GF-D8 (cell line): Measurements from ENCODE around the gene HCFC2.
A peak's percentile ranks its signal among the peaks of the same experiment; 100 is the strongest.
"Not testable (repeated sequence)": the region's sequence is repeated elsewhere in the genome, so short reads cannot be mapped to it uniquely, and the experiment has no call there.

Source experiments
- DNase-seq: peaks from one replicate; lab custom pipeline; 2025; lab: John Stamatoyannopoulos, UW

The HCFC2 gene

DNA sequence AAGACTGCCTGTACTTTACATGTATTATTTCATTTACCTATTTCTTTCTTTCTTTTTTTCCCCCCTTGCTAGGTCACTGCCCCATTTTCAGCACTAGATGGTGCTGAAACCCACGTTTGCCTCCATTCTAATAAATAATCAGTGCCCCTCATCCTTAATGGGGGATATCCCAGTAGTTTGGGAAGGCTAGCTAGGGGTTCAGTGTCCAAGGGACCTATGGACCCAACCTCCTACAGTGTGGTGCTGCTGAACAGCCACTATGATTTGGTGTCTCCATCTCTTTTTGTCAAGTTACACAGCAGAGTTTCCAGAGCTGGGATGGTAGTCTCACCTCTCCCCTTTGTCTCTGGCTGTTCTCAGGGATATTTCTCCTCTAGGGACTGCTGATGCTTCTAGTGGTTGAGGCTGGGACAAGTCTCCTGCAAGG, 6.5 kb upstream of the HCFC2 start:
- no peak for DNase-seq

GRCh38 chr12:104058802-104059201, 5.5 kb upstream of the HCFC2 start:
- DNase-seq: no peak

DNA sequence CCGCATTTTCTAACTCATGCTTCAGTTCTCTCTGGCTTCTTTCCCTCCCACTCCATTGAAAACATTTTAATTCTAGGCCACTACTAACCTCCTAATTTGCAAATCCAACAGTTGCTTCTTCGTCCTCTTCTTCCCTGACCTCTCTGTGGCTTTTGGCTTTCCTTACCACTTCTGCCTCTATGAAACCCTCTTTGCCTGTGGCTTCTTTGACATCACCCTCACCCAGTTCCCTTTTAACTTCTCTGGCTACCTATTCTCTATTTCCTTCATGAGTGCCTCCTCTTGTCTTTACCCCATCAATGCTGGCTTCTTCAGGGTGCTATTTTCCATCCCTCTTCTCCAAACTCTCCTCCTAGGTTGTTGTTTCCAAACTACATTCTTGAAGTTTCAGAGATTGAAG, 4.4 kb upstream of the HCFC2 start:
- no peak for DNase-seq

DNA sequence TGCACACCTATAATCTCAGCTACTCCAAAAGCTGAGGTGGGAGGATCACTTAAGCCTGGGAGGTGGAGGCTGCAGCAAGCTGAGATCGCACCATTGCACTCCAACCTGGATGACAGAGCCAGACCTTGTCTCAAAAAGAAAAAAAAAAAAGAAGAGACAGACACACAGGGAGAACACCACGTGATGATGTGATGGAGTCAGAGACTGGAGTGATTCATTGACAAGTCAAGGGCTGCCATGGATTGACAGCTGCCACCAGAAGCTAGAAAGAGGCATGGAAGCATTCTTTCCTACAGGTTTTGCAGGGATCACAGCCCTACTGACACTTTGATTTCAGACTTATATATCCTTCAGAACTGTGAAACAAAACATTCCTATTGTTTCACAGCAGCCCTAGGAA, 3.5 kb upstream of the HCFC2 start:
- DNase-seq: no peak

- no peak for DNase-seq
Measured at GRCh38 chr12:104063712-104064030, 660 bp upstream of the HCFC2 start.

GRCh38 chr12:104064842-104065427, 604 bp downstream of the HCFC2 start:
- DNase-seq: no peak

DNA sequence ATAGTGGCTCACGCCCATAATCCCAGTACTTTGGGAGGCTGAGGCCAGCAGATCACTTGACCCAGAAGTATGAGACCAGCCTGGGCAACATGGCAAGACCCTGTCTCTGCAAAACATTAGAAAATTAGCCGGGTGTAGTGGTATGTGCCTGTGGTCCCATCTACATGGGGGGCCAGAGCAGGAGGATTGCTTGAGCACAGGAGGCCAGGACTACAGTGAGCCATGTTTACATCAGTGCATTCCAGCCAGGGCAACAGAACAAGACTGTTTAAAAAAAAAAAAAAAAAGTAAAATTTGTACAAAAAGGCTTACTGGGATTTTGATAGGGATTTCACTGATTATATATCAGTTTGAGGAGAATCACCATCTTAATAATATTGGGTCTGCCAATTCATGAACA, 7.8 kb downstream of the HCFC2 start:
- DNase-seq: no peak

DNA sequence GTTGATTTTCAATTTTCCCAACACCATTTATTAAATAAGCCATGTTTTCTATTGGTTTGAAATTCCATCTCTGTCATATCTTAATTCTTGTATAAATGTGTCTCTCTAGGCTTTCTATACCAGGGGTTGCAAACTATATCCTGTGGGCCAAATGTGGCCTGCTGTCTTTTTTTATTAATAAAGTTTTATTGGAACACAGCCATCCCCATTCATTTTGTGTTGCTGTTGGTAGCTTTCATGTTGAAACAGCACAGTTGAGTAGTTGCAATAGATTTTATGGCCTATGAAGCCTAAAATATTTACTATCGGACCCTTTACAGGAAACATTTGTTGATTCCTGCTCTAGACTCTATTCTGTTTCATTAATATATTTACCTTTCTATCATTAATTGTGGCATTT, 9.4 kb downstream of the HCFC2 start:
- DNase-seq: no peak

DNA sequence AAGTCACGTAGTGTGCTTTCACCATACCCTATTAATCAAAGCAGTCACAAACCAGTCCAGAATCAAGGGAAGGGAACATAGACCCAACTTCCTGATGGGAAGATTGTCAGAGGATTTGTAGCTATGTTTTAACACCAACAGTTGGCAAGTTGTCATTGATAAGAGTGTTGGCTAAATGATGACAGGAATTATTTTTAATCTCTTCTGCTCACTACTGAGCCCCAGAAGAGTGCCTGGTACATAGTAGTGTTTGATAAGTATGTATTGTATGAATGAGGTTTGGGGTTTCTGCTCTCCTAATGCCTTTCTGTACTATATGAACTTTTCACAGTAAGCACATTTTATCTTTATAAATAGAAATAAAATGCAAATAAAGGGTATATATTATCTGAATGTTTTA, 14.7 kb downstream of the HCFC2 start:
- DNase-seq: no peak

GRCh38 chr12:104080764-104081163, 16.4 kb downstream of the HCFC2 start:
- DNase-seq: no peak

- DNase-seq: no peak
Measured at GRCh38 chr12:104083769-104084475, 19.6 kb downstream of the HCFC2 start.

GRCh38 chr12:104090685-104091084, 26.4 kb downstream of the HCFC2 start:
- no peak for DNase-seq

DNA sequence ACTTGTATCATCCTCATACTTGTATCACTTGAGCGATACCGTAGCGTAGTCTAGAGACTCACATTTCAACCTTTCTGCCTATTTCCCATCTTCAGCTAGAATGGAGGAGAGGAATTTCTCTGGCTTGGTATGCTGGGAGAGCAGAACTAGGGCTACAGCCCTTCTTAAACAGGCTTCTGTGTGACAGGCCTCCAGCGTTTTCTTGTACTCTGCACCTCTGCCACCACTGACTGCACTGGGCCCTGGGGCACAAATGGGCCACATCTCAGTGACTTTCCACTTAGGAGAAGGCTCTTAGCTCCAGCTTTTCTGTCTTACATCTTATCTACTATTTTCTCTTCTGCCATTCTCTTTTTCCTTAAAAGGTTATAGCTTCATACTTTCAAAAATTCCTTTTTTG, 26.8 kb downstream of the HCFC2 start:
- DNase-seq: no peak

DNA sequence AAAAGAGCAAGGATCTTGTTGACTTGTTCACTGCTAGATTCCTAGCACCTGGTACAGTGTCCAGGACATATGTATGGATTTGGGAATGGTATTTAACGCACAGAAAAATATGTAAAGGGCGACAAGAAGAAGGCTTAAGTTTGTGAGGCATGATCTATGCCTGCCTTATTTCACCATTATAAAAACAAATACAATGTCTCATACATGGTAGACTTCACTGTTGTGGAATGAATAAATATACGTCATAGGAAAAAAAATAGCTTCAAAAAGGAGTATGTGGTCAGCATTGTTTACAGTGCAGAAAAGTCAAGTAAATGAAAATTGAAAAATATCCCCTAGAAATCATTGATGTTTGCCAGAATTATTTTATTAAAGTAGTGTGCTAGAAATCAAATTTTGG, 30.0 kb downstream of the HCFC2 start:
- DNase-seq: no peak

- no peak for DNase-seq
Measured at GRCh38 chr12:104095289-104095688, 31.0 kb downstream of the HCFC2 start.

GRCh38 chr12:104097954-104098353, 33.6 kb downstream of the HCFC2 start:
- DNase-seq: no peak

DNA sequence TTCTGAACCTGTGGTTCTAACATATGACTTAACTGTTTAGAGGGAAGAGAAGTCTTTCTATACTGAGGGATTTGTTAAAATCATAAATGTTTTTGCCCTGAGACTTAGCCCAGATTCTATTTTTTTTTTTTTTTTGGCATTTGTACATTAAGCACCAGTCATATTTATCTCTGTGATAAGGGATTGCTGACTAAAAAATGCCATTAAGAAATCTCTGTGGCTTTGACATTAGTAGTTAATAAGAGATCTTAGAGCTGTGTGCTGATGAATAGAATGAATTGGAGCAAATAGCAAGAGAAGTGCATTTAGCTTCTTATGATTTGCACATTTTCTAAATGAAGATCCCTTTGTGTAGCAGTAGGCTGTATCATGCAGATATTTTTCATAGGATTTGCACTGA, 41.1 kb downstream of the HCFC2 start:
- no peak for DNase-seq

GRCh38 chr12:104106965-104107364, 42.6 kb downstream of the HCFC2 start:
- no peak for DNase-seq

DNA sequence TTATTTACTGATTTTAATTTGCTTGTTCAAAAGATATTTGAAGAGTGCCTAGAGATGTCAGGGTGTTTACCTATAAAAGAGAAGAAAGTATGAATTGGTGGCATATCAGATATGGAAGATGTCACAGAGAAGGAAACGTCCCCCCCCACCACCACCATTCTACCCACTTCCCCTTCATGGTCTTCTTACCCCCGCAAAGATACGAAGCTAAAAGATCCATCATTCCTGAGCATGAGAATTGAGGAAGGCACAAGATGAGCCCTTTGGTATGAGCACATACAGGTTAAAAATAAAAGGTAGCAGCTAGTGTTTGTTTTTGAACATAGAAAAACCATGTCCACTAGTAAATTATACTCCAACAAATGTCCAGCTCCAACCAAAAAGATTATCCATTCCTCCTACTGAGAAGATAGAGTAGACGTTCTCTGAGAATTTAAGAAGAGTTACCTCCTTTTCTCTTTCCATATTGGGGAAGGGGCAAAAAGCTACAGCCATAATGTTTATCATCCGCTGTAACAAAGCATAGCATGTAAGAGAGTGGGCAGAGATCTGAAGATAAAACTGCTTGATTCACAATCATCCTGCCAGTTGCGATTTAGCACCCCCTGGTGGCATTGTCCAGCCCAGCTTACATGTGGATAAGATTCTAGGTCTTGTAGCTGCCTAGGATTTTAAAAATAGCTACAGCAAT, 44.6 kb downstream of the HCFC2 start:
- DNase-seq: peak; percentile 49

GRCh38 chr12:104109446-104110271, 45.3 kb downstream of the HCFC2 start:
- DNase-seq: no peak

GRCh38 chr12:104114834-104115586, 50.7 kb downstream of the HCFC2 start:
- DNase-seq: not testable (repeated sequence)

- no peak for DNase-seq
Measured at GRCh38 chr12:104115587-104115975, 51.2 kb downstream of the HCFC2 start.
